ENCODE measurements around the gene PPM1F.

PPM1F gene

GRCh38 chr22:21980547-21980946, 27.9 kb upstream of the PPM1F start:
- Histone ChIP-seq H3K27me3 (ENCODE audit: low read depth, low read length) (no peaks in the 10 kb centered on the region), H3K27ac (ENCODE audit: low read length) (no peak overlapping the region), H3K4me3 (ENCODE audit: low read length) (no peak overlapping the region), H3K4me1 (ENCODE audit: low read length) (peaks cover 10% of the 10 kb centered on the region), H3K9me3 (ENCODE audit: insufficient read depth, low read length) (no peaks in the 10 kb centered on the region), H2AFZ (ENCODE audit: low read depth, low read length) (no peak overlapping the region), H3K4me2 (ENCODE audit: low read length) (no peak overlapping the region), H3K9ac (ENCODE audit: low read length) (no peak overlapping the region), H3K79me2 (ENCODE audit: low read length) (peaks cover 36% of the 10 kb centered on the region), H4K20me1 (ENCODE audit: insufficient read depth, low read length) (0 out of 2 replicates have a peak, but pooled peaks cover 15% of the 10 kb centered on the region), H3K36me3 (replicated peaks; ENCODE audit: low read depth, low read length) (peaks cover 3% of the 10 kb centered on the region)
- TF ChIP-seq, protein P1, sequence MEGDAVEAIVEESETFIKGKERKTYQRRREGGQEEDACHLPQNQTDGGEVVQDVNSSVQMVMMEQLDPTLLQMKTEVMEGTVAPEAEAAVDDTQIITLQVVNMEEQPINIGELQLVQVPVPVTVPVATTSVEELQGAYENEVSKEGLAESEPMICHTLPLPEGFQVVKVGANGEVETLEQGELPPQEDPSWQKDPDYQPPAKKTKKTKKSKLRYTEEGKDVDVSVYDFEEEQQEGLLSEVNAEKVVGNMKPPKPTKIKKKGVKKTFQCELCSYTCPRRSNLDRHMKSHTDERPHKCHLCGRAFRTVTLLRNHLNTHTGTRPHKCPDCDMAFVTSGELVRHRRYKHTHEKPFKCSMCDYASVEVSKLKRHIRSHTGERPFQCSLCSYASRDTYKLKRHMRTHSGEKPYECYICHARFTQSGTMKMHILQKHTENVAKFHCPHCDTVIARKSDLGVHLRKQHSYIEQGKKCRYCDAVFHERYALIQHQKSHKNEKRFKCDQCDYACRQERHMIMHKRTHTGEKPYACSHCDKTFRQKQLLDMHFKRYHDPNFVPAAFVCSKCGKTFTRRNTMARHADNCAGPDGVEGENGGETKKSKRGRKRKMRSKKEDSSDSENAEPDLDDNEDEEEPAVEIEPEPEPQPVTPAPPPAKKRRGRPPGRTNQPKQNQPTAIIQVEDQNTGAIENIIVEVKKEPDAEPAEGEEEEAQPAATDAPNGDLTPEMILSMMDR (IDR thresholded peaks at IDR 0.05; ENCODE audit: low read depth, low read length) = no peak

- Histone ChIP-seq H3K27ac (ENCODE audit: low read length) (no peak overlapping the region), H3K4me1 (ENCODE audit: low read length) (peaks cover 10% of the 10 kb centered on the region), H3K79me2 (ENCODE audit: low read length) (peaks cover 36% of the 10 kb centered on the region), H3K27me3 (ENCODE audit: low read depth, low read length) (no peaks in the 10 kb centered on the region), H3K4me3 (ENCODE audit: low read length) (no peak overlapping the region), H2AFZ (ENCODE audit: low read depth, low read length) (no peak overlapping the region), H3K9me3 (ENCODE audit: insufficient read depth, low read length) (no peaks in the 10 kb centered on the region), H4K20me1 (ENCODE audit: insufficient read depth, low read length) (0 out of 2 replicates have a peak, but pooled peaks cover 15% of the 10 kb centered on the region), H3K4me2 (ENCODE audit: low read length) (no peak overlapping the region), H3K36me3 (replicated peaks; ENCODE audit: low read depth, low read length) (peaks cover 16% of the 10 kb centered on the region), H3K9ac (ENCODE audit: low read length) (no peak overlapping the region)
- TF ChIP-seq, protein P1 (IDR thresholded peaks at IDR 0.05; ENCODE audit: low read depth, low read length) = no peak
- no peak for TF ChIP-seq EZH2phosphoT487 (IDR thresholded peaks at IDR 0.05; ENCODE audit: low read depth)
These were observed 26.1 kb upstream of the PPM1F start for GRCh38 chr22:21978564-21979386.

DNA sequence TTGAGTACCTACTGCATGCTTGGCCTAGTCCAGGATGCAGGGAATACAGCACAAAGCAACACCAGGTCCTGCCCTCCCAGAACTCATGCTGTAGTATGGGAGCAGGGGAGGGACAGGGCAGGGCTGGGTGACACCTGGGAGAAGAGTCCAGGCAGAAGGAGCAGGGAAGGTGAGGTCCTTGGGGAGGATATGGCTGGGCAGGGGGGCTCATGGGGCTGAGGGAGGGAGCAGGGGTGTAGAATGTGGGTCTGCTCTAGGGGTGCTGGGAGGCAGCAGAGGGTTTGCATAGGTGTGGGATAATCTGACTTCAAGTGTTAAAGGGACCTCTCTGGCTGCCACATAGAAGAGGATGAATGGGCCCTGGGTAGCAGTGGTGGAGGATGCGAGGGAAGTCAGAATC, 25.2 kb upstream of the PPM1F start:
- no peaks in the 10 kb centered on the region for H3K9me3 ChIP-seq (ENCODE audit: insufficient read depth, low read length)
- no peak overlapping the region for H3K9ac ChIP-seq (ENCODE audit: low read length)
- 0 out of 2 replicates have a peak, but pooled peaks cover 15% of the 10 kb centered on the region for H4K20me1 ChIP-seq (ENCODE audit: insufficient read depth, low read length)
- no peak overlapping the region for H2AFZ ChIP-seq (ENCODE audit: low read depth, low read length)
- peaks cover 17% of the 10 kb centered on the region for H3K36me3 ChIP-seq (replicated peaks; ENCODE audit: low read depth, low read length)
- H3K27ac ChIP-seq (ENCODE audit: low read length) = no peak overlapping the region
- H3K4me2 ChIP-seq (ENCODE audit: low read length) = no peak overlapping the region
- TF ChIP-seq, protein P1 (IDR thresholded peaks at IDR 0.05; ENCODE audit: low read depth, low read length) = no peak
- no peak for TF ChIP-seq EZH2phosphoT487 (IDR thresholded peaks at IDR 0.05; ENCODE audit: low read depth)
- peaks cover 36% of the 10 kb centered on the region for H3K79me2 ChIP-seq (ENCODE audit: low read length)
- no peaks in the 10 kb centered on the region for H3K27me3 ChIP-seq (ENCODE audit: low read depth, low read length)
- H3K4me1 ChIP-seq (ENCODE audit: low read length) = peaks cover 10% of the 10 kb centered on the region
- H3K4me3 ChIP-seq (ENCODE audit: low read length) = no peak overlapping the region

DNA sequence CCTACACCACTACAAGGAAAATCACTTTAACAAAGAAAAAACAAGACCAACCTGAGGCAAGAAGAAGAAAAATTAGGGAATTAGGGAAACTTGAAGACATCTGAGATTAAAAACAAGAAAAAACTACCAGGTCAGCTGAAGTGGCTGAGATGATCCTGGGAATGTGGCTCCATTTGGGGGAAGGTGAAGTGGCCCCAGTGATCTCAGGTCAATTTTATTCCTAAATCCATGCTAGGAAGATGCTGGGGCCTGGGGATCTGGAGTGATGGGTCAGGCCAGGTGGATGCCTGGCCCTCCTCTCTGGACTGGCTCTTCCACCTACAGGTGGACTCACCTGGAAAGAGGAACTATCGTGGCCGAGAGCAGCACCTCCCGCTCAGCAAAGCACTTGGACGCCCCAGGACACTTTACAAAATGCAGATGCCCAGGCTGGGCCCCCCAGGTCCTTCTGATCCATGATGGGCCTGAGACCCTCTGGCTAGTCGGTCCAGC, 23.3 kb upstream of the PPM1F start:
- no peaks in the 10 kb centered on the region for H3K4me1 ChIP-seq (ENCODE audit: low read length)
- no peak overlapping the region for H3K27ac ChIP-seq (ENCODE audit: low read length)
- no peak overlapping the region for H3K9ac ChIP-seq (ENCODE audit: low read length)
- 0 out of 2 replicates have a peak, but pooled peaks cover 15% of the 10 kb centered on the region for H4K20me1 ChIP-seq (ENCODE audit: insufficient read depth, low read length)
- TF ChIP-seq EZH2phosphoT487 (IDR thresholded peaks at IDR 0.05; ENCODE audit: low read depth) = no peak
- TF ChIP-seq, protein P1 (IDR thresholded peaks at IDR 0.05; ENCODE audit: low read depth, low read length) = no peak
- H3K9me3 ChIP-seq (ENCODE audit: insufficient read depth, low read length) = no peaks in the 10 kb centered on the region
- peaks cover 27% of the 10 kb centered on the region for H3K36me3 ChIP-seq (replicated peaks; ENCODE audit: low read depth, low read length)
- H2AFZ ChIP-seq (ENCODE audit: low read depth, low read length) = no peak overlapping the region
- H3K27me3 ChIP-seq (ENCODE audit: low read depth, low read length) = no peaks in the 10 kb centered on the region
- H3K79me2 ChIP-seq (ENCODE audit: low read length) = peaks cover 18% of the 10 kb centered on the region
- H3K4me3 ChIP-seq (ENCODE audit: low read length) = no peak overlapping the region
- no peak overlapping the region for H3K4me2 ChIP-seq (ENCODE audit: low read length)

All from OCI-LY3 (cell line).